Endothelial cell (in vitro differentiated cells): Measurements from ENCODE around the gene MECR. TPM values are rescaled to one million over a fixed set of nuclear protein-coding genes. Genes with fewer than 3 reads are reported as not detected.
A peak's percentile ranks its signal among the peaks of the same experiment; 100 is the strongest.

ENCODE experiments used
- DNase-seq: peaks from one replicate; pipeline ENCODE4 v3.0.0; 2021; ENCODE audit warnings: low spot score
- H3K27ac Mint-ChIP-seq: one replicate; pipeline ENCODE4 v1.8.0; 2021; ENCODE audit warnings: mixed read lengths, inconsistent platforms; ENCODE audit not compliant: unreplicated experiment
- H3K27me3 Mint-ChIP-seq: one replicate; pipeline ENCODE4 v1.8.0; 2021; ENCODE audit warnings: mild to moderate bottlenecking, moderate library complexity, mixed read lengths, inconsistent platforms; ENCODE audit not compliant: unreplicated experiment
- H3K36me3 Mint-ChIP-seq: one replicate; pipeline ENCODE4 v1.8.0; 2021; ENCODE audit warnings: mild to moderate bottlenecking, low read depth, mixed read lengths, inconsistent platforms; ENCODE audit not compliant: unreplicated experiment
- H3K4me1 Mint-ChIP-seq: one replicate; pipeline ENCODE4 v1.8.0; 2021; ENCODE audit warnings: mild to moderate bottlenecking, mixed read lengths, inconsistent platforms; ENCODE audit not compliant: unreplicated experiment
- H3K4me3 Mint-ChIP-seq: one replicate; pipeline ENCODE4 v1.8.0; 2021; ENCODE audit warnings: mild to moderate bottlenecking, mixed read lengths, inconsistent platforms; ENCODE audit not compliant: unreplicated experiment
- H3K9me3 Mint-ChIP-seq: one replicate; pipeline ENCODE4 v1.8.0; 2021; ENCODE audit warnings: mixed read lengths, inconsistent platforms; ENCODE audit not compliant: unreplicated experiment
- CTCF ChIP-seq: fragments of 200-600 bp; sonication (generic); IDR thresholded peaks from one replicate; pipeline ENCODE4 v1.5.0; 2021; ENCODE audit warnings: antibody characterized with exemption; ENCODE audit not compliant: unreplicated experiment
- total RNA-seq: library from RNA; stranded (reverse); fragmentation: NEBNext Ultra II Directional; extraction: Animal tissue kit (Norgen Biotek cat#: 25700); gene quantifications from one replicate; pipeline ENCODE4 v1.2.1, GENCODE V29; 2021; ENCODE audit not compliant: unreplicated experiment

The MECR gene
- total RNA-seq, 1 donor from 2014 or later, result 20.2 TPM

GRCh38 chr1:29258976-29259801 lies 28.5 kb upstream of the MECR start:
- no peak for TF ChIP-seq CTCF
- Mint-ChIP-seq H3K9me3 (no peaks in the 10 kb centered on the region), H3K36me3 (no peaks in the 10 kb centered on the region), H3K27ac (peak overlapping the region; percentile 1), H3K27me3 (peaks cover 18% of the 10 kb centered on the region), H3K4me1 (no peaks in the 10 kb centered on the region), H3K4me3 (no peak overlapping the region)
- peak; percentile 31 for DNase-seq

GRCh38 chr1:29258189-29258975 lies 27.6 kb upstream of the MECR start:
- Mint-ChIP-seq H3K27me3 (peaks cover 18% of the 10 kb centered on the region), H3K27ac (peak overlapping the region; percentile 1), H3K36me3 (no peaks in the 10 kb centered on the region), H3K4me3 (no peak overlapping the region), H3K9me3 (no peaks in the 10 kb centered on the region), H3K4me1 (no peaks in the 10 kb centered on the region)
- no peak for TF ChIP-seq CTCF
- no peak for DNase-seq

- no peak for DNase-seq
- Mint-ChIP-seq H3K4me3 (no peak overlapping the region), H3K4me1 (no peaks in the 10 kb centered on the region), H3K9me3 (no peaks in the 10 kb centered on the region), H3K27me3 (peaks cover 19% of the 10 kb centered on the region), H3K36me3 (no peaks in the 10 kb centered on the region), H3K27ac (no peak overlapping the region)
- no peak for TF ChIP-seq CTCF
These were observed 26.5 kb upstream of the MECR start for GRCh38 chr1:29256979-29257804.

- no peak for TF ChIP-seq CTCF
- no peaks in the 10 kb centered on the region for H3K9me3 Mint-ChIP-seq
- DNase-seq, result no peak
- no peak overlapping the region for H3K27ac Mint-ChIP-seq
- H3K4me3 Mint-ChIP-seq, result no peak overlapping the region
- no peaks in the 10 kb centered on the region for H3K4me1 Mint-ChIP-seq
- H3K36me3 Mint-ChIP-seq, result no peaks in the 10 kb centered on the region
- peaks cover 19% of the 10 kb centered on the region for H3K27me3 Mint-ChIP-seq
These were observed 25.7 kb upstream of the MECR start for GRCh38 chr1:29256394-29256793.
